GM23338 (cell line): ENCODE measurements around the gene RNF130. TPM values are rescaled to one million over a fixed set of nuclear protein-coding genes. Genes with fewer than 3 reads are reported as not detected.

Experiments
- ATAC-seq: fragments of 200-7000 bp; cut with Tn5 transposase; 3 replicates; pipeline ENCODE4 v1.9.1; 2020
- DNase-seq: peaks from one replicate; pipeline ENCODE4 v3.0.0-alpha.2; 2015; ENCODE audit warnings: low spot score
- H2AFZ ChIP-seq: fragments of 200-600 bp; sonication (generic); 2 replicates; pipeline ENCODE4 v1.8.0; 2016; ENCODE audit warnings: antibody characterized with exemption, mild to moderate bottlenecking, moderate library complexity
- H3F3A ChIP-seq: fragments of 200-600 bp; sonication (generic); replicated peaks from 2 replicates; pipeline ENCODE4 v1.8.0; 2017; ENCODE audit warnings: antibody characterized with exemption, mixed run types, low read depth
- H3K27ac ChIP-seq: fragments of 200-600 bp; sonication (generic); 2 replicates; pipeline ENCODE4 v1.6.1; 2016; ENCODE audit warnings: low read depth
- H3K27me3 ChIP-seq: fragments of 200-600 bp; sonication (generic); 2 replicates; pipeline ENCODE4 v1.8.0; 2016; ENCODE audit warnings: mild to moderate bottlenecking, mixed run types, moderate library complexity; ENCODE audit not compliant: insufficient read depth
- H3K36me3 ChIP-seq: fragments of 200-600 bp; sonication (generic); 2 replicates; pipeline ENCODE4 v1.8.0; 2016; ENCODE audit warnings: mild to moderate bottlenecking; ENCODE audit not compliant: insufficient read depth
- H3K4me1 ChIP-seq: fragments of 200-600 bp; sonication (generic); 2 replicates; pipeline ENCODE4 v1.8.0; 2016; ENCODE audit warnings: mild to moderate bottlenecking, moderate library complexity; ENCODE audit not compliant: insufficient read depth
- H3K4me2 ChIP-seq: fragments of 200-600 bp; sonication (generic); 2 replicates; pipeline ENCODE4 v1.7.1; 2017; ENCODE audit warnings: mixed run types
- H3K4me3 ChIP-seq: fragments of 200-600 bp; sonication (generic); 2 replicates; pipeline ENCODE4 v1.6.1; 2016; ENCODE audit warnings: mixed run types
- H3K79me2 ChIP-seq: fragments of 200-600 bp; sonication (generic); replicated peaks from 2 replicates; pipeline ENCODE4 v1.8.0; 2017; ENCODE audit warnings: mild to moderate bottlenecking; ENCODE audit not compliant: insufficient read depth
- H3K9me2 ChIP-seq: fragments of 200-600 bp; sonication (generic); 2 replicates; pipeline ENCODE4 v1.8.0; 2017; ENCODE audit not compliant: insufficient read depth
- H4K20me1 ChIP-seq: fragments of 200-600 bp; sonication (generic); replicated peaks from 2 replicates; pipeline ENCODE4 v1.8.0; 2017; ENCODE audit warnings: mild to moderate bottlenecking; ENCODE audit not compliant: insufficient read depth
- H3K27ac Mint-ChIP-seq: 2 replicates; pipeline ENCODE4 v1.8.0; 2020; ENCODE audit warnings: inconsistent platforms, mild to moderate bottlenecking, moderate library complexity, mixed read lengths
- H3K27me3 Mint-ChIP-seq: 3 replicates; pipeline ENCODE4 v1.8.0; 2022; ENCODE audit warnings: low read depth, mild to moderate bottlenecking, moderate library complexity, mixed read lengths, inconsistent platforms; ENCODE audit not compliant: insufficient read depth, poor library complexity
- H3K36me3 Mint-ChIP-seq: 3 replicates; pipeline ENCODE4 v1.8.0; 2021; ENCODE audit warnings: low read depth, mild to moderate bottlenecking, inconsistent platforms, moderate library complexity, mixed read lengths
- H3K4me1 Mint-ChIP-seq: 3 replicates; pipeline ENCODE4 v1.8.0; 2020; ENCODE audit warnings: mild to moderate bottlenecking, inconsistent platforms, mixed read lengths
- H3K4me3 Mint-ChIP-seq: 3 replicates; pipeline ENCODE4 v1.8.0; 2021; ENCODE audit warnings: moderate library complexity, mild to moderate bottlenecking, inconsistent platforms, mixed read lengths
- H3K9me3 Mint-ChIP-seq: 3 replicates; pipeline ENCODE4 v1.8.0; 2020; ENCODE audit warnings: moderate library complexity, mild to moderate bottlenecking, inconsistent platforms, mixed read lengths
- CREB1 ChIP-seq: fragments of 250-450 bp; sonication (Bioruptor Pico); IDR thresholded peaks from 2 replicates; pipeline ENCODE4 v1.5.0; 2020; ENCODE audit warnings: low read depth, mild to moderate bottlenecking, moderate library complexity
- EZH2 ChIP-seq: fragments of 200-600 bp; sonication (generic); IDR thresholded peaks from one replicate; pipeline ENCODE4 v1.8.0; 2017; ENCODE audit warnings: antibody characterized with exemption, mild to moderate bottlenecking, low read depth; ENCODE audit not compliant: unreplicated experiment
- EZH2phosphoT487 ChIP-seq: fragments of 200-600 bp; sonication (generic); IDR thresholded peaks from one replicate; pipeline ENCODE4 v1.8.1; 2018; ENCODE audit warnings: antibody characterized with exemption; ENCODE audit not compliant: unreplicated experiment
- JUNB ChIP-seq: IDR thresholded peaks from one replicate; pipeline ENCODE4 v1.6.1; 2016; ENCODE audit warnings: antibody characterized with exemption; ENCODE audit not compliant: unreplicated experiment
- NANOG ChIP-seq: IDR thresholded peaks from 2 replicates; pipeline ENCODE4 v1.6.1; 2016; ENCODE audit warnings: antibody characterized with exemption, borderline replicate concordance
- POLR2AphosphoS5 ChIP-seq: IDR thresholded peaks from 2 replicates; pipeline ENCODE4 v1.6.1; 2016; ENCODE audit warnings: antibody characterized with exemption, low read depth
- STAT1 ChIP-seq: IDR thresholded peaks from one replicate; pipeline ENCODE4 v1.6.1; 2016; ENCODE audit warnings: antibody characterized with exemption; ENCODE audit not compliant: unreplicated experiment
- ZNF114 ChIP-seq: fragments of 250-450 bp; sonication (Bioruptor Pico); IDR thresholded peaks from 2 replicates; pipeline ENCODE4 v1.5.0; 2020; ENCODE audit warnings: mild to moderate bottlenecking, moderate library complexity
- ZNF331 ChIP-seq: fragments of 250-450 bp; sonication (Bioruptor Pico); IDR thresholded peaks from 2 replicates; pipeline ENCODE4 v1.5.0; 2020; ENCODE audit warnings: low read depth, mild to moderate bottlenecking, moderate library complexity
- polyA plus RNA-seq: library from polyadenylated mRNA; unstranded; fragments of >200 nt; fragmentation: Nextera tagmentation; extraction: Ambion mirVana; gene quantifications from 2 replicates; pipeline ENCODE4 v1.2.1, GENCODE V29; 2016
- total RNA-seq: library from RNA; depleted of rRNA; stranded (reverse); fragments of >200 nt; shearing (Covaris generic); gene quantifications from 2 replicates; pipeline ENCODE4 v1.2.3, GENCODE V29; 2014
- TF ChIP-seq, protein P1 (sequence below): fragments of 250-450 bp; sonication (Bioruptor Pico); IDR thresholded peaks from 2 replicates; pipeline ENCODE4 v1.5.0; 2020; ENCODE audit warnings: mild to moderate bottlenecking, moderate library complexity
- TF ChIP-seq, protein P2 (sequence below): IDR thresholded peaks from 2 replicates; pipeline ENCODE4 v1.6.1; 2016; ENCODE audit warnings: antibody characterized with exemption
- TF ChIP-seq, protein P3 (sequence below), 2 experiments: fragments of 200-600 bp in 1 of 2; sonication (generic) in 1 of 2; conservative IDR thresholded peaks; 2 replicates each; pipeline versions ENCODE4 v1.5.1 to v1.6.1; 2016 to 2017; ENCODE audit warnings: antibody characterized with exemption in 2 of 2, low read depth in 2 of 2, mild to moderate bottlenecking in 2 of 2, moderate library complexity in 1 of 2
- TF ChIP-seq, protein P4 (sequence below): IDR thresholded peaks from one replicate; pipeline ENCODE4 v1.6.1; 2018; ENCODE audit warnings: antibody characterized with exemption; ENCODE audit not compliant: unreplicated experiment

RNF130 gene
- total and polyA plus RNA-seq, 2 experiments from 2014 or later, result 60.1 to 97.3 TPM

DNA sequence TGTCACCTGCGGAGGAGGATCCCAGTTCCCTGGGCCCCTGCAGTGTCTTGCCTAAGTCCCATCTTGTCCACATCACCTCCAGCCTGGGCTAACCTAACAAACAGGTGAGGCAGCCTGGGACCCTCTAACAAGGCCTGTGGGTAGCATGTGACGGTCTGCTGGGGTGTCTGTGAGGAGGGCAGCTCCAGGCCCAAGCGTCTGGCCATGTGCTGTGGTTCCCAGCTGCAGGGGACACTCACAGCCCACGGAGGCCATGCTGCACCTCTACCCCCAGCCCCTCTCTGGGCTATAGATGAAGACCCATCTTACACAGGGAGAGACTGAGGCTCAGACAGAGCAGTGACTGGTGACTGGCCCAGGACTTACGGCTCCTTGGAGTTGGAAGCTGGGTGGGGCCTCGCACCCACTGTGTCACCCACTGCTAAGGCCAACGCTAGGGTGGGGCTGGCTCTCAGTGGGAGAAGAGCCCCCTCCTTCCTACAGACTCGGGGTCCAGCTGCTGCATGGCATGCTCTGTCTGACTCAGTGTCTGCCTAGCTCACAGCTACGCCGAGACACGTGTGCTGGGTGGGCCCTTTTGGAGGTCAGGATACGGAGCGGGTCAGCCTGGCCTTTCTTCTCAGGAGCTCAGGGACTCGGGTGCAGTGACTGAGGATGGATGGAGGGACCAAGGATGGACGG lies 40.8 kb upstream of the RNF130 start:
- Histone ChIP-seq H3F3A (no peaks in the 10 kb centered on the region), H3K79me2 (no peaks in the 10 kb centered on the region), H2AFZ (no peak overlapping the region), H4K20me1 (no peaks in the 10 kb centered on the region), H3K36me3 (0 out of 2 replicates have a peak, but pooled peaks cover under 1% of the 10 kb centered on the region), H3K4me1 (no peaks in the 10 kb centered on the region), H3K27ac (no peak overlapping the region), H3K4me2 (no peak overlapping the region), H3K4me3 (no peak overlapping the region), H3K27me3 (no peaks in the 10 kb centered on the region), H3K9me2 (no peaks in the 10 kb centered on the region)
- peaks cover 6% of the 10 kb centered on the region for H3K4me1 Mint-ChIP-seq
- ATAC-seq, result no peak
- H3K4me3 Mint-ChIP-seq, result no peak overlapping the region
- peaks cover 9% of the 10 kb centered on the region; the same call in 2 of the 3 replicates for H3K36me3 Mint-ChIP-seq
- no peak for DNase-seq
- H3K27me3 Mint-ChIP-seq, result peaks cover 6% of the 10 kb centered on the region
- TF ChIP-seq, protein P1, sequence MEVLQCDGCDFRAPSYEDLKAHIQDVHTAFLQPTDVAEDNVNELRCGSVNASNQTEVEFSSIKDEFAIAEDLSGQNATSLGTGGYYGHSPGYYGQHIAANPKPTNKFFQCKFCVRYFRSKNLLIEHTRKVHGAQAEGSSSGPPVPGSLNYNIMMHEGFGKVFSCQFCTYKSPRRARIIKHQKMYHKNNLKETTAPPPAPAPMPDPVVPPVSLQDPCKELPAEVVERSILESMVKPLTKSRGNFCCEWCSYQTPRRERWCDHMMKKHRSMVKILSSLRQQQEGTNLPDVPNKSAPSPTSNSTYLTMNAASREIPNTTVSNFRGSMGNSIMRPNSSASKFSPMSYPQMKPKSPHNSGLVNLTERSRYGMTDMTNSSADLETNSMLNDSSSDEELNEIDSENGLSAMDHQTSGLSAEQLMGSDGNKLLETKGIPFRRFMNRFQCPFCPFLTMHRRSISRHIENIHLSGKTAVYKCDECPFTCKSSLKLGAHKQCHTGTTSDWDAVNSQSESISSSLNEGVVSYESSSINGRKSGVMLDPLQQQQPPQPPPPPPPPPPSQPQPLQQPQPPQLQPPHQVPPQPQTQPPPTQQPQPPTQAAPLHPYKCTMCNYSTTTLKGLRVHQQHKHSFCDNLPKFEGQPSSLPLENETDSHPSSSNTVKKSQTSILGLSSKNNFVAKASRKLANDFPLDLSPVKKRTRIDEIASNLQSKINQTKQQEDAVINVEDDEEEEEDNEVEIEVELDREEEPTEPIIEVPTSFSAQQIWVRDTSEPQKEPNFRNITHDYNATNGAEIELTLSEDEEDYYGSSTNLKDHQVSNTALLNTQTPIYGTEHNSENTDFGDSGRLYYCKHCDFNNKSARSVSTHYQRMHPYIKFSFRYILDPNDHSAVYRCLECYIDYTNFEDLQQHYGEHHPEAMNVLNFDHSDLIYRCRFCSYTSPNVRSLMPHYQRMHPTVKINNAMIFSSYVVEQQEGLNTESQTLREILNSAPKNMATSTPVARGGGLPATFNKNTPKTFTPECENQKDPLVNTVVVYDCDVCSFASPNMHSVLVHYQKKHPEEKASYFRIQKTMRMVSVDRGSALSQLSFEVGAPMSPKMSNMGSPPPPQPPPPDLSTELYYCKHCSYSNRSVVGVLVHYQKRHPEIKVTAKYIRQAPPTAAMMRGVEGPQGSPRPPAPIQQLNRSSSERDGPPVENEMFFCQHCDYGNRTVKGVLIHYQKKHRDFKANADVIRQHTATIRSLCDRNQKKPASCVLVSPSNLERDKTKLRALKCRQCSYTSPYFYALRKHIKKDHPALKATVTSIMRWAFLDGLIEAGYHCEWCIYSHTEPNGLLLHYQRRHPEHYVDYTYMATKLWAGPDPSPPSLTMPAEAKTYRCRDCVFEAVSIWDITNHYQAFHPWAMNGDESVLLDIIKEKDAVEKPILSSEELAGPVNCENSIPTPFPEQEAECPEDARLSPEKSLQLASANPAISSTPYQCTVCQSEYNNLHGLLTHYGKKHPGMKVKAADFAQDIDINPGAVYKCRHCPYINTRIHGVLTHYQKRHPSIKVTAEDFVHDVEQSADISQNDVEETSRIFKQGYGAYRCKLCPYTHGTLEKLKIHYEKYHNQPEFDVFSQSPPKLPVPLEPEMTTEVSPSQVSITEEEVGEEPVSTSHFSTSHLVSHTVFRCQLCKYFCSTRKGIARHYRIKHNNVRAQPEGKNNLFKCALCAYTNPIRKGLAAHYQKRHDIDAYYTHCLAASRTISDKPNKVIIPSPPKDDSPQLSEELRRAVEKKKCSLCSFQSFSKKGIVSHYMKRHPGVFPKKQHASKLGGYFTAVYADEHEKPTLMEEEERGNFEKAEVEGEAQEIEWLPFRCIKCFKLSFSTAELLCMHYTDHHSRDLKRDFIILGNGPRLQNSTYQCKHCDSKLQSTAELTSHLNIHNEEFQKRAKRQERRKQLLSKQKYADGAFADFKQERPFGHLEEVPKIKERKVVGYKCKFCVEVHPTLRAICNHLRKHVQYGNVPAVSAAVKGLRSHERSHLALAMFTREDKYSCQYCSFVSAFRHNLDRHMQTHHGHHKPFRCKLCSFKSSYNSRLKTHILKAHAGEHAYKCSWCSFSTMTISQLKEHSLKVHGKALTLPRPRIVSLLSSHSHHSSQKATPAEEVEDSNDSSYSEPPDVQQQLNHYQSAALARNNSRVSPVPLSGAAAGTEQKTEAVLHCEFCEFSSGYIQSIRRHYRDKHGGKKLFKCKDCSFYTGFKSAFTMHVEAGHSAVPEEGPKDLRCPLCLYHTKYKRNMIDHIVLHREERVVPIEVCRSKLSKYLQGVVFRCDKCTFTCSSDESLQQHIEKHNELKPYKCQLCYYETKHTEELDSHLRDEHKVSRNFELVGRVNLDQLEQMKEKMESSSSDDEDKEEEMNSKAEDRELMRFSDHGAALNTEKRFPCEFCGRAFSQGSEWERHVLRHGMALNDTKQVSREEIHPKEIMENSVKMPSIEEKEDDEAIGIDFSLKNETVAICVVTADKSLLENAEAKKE (CRISPR knock-in tag), result no peak
- TF ChIP-seq, protein P2, sequence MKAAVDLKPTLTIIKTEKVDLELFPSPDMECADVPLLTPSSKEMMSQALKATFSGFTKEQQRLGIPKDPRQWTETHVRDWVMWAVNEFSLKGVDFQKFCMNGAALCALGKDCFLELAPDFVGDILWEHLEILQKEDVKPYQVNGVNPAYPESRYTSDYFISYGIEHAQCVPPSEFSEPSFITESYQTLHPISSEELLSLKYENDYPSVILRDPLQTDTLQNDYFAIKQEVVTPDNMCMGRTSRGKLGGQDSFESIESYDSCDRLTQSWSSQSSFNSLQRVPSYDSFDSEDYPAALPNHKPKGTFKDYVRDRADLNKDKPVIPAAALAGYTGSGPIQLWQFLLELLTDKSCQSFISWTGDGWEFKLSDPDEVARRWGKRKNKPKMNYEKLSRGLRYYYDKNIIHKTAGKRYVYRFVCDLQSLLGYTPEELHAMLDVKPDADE, result no peak
- TF ChIP-seq, protein P3, sequence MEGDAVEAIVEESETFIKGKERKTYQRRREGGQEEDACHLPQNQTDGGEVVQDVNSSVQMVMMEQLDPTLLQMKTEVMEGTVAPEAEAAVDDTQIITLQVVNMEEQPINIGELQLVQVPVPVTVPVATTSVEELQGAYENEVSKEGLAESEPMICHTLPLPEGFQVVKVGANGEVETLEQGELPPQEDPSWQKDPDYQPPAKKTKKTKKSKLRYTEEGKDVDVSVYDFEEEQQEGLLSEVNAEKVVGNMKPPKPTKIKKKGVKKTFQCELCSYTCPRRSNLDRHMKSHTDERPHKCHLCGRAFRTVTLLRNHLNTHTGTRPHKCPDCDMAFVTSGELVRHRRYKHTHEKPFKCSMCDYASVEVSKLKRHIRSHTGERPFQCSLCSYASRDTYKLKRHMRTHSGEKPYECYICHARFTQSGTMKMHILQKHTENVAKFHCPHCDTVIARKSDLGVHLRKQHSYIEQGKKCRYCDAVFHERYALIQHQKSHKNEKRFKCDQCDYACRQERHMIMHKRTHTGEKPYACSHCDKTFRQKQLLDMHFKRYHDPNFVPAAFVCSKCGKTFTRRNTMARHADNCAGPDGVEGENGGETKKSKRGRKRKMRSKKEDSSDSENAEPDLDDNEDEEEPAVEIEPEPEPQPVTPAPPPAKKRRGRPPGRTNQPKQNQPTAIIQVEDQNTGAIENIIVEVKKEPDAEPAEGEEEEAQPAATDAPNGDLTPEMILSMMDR (conservative IDR thresholded peaks at IDR 0.05; ENCODE audit: low read depth in 2 of 2), result no peak
- TF ChIP-seq ZNF331 (no peak), NANOG (no peak), POLR2AphosphoS5 (no peak), CREB1 (CRISPR knock-in tag) (no peak), JUNB (no peak), EZH2 (no peak), ZNF114 (CRISPR knock-in tag) (no peak), EZH2phosphoT487 (no peak), STAT1 (no peak)
- TF ChIP-seq, protein P4, sequence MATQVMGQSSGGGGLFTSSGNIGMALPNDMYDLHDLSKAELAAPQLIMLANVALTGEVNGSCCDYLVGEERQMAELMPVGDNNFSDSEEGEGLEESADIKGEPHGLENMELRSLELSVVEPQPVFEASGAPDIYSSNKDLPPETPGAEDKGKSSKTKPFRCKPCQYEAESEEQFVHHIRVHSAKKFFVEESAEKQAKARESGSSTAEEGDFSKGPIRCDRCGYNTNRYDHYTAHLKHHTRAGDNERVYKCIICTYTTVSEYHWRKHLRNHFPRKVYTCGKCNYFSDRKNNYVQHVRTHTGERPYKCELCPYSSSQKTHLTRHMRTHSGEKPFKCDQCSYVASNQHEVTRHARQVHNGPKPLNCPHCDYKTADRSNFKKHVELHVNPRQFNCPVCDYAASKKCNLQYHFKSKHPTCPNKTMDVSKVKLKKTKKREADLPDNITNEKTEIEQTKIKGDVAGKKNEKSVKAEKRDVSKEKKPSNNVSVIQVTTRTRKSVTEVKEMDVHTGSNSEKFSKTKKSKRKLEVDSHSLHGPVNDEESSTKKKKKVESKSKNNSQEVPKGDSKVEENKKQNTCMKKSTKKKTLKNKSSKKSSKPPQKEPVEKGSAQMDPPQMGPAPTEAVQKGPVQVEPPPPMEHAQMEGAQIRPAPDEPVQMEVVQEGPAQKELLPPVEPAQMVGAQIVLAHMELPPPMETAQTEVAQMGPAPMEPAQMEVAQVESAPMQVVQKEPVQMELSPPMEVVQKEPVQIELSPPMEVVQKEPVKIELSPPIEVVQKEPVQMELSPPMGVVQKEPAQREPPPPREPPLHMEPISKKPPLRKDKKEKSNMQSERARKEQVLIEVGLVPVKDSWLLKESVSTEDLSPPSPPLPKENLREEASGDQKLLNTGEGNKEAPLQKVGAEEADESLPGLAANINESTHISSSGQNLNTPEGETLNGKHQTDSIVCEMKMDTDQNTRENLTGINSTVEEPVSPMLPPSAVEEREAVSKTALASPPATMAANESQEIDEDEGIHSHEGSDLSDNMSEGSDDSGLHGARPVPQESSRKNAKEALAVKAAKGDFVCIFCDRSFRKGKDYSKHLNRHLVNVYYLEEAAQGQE, result no peak
- no peak overlapping the region for H3K27ac Mint-ChIP-seq
- H3K9me3 Mint-ChIP-seq, result peaks cover 10% of the 10 kb centered on the region
